GM21367 (cell line): ENCODE measurements around the gene RNF11.

Experiments used
- ATAC-seq: cut with Tn5 transposase; IDR thresholded peaks from one replicate; pipeline ENCODE4 v1.9.1; 2021; ENCODE audit not compliant: unreplicated experiment

The RNF11 gene

DNA sequence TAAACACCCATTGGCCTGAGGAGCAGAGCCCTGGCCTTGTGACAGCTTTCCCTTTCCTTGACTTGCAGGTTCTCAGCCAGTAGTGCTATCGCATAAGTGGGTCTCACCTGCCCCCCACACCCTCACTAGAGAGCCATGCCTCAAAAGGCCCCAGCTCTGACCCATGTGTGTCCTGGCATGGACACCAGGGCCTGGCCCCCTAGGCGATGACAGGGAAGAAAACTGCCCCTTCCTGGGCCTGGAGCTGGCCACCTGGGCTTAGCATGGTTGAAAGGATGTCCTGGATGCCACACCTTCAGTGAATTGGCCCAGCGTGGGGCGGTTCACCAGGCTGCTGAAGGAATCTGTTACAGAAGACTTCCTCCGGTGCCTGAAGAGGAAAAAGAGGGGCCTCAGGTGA lies 75.8 kb downstream of the RNF11 start:
- ATAC-seq, result no peak

GRCh38 chr1:51312718-51313117 lies 76.6 kb downstream of the RNF11 start:
- no peak for ATAC-seq

DNA sequence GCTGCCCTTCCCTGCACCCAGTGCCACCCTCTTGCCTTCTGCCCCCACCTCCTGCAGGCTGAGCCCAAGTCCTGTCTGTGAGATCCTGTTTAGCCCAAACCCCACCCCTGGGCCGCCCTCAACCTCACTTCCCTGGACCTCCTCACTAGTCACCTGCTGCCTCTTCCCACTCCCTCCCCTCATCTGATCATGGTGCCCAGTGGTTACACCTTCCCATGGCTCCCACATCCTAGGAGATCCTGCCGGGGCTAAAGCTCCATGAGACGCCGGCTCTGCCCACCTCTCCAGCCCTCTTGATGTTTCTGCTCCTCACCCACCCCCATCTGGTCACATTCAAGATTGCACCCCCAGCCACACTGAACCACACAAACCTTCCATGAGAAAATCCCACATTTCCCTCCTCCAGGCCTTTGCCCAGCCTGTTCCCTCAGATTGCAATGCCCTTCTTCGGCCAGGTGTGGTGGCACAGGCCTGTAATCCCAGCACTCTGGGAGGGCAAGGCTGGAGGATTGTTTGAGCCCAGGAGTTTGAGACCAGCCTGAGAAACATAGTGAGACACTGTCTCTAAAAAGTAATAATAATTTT lies 77.3 kb downstream of the RNF11 start:
- ATAC-seq, result no peak

DNA sequence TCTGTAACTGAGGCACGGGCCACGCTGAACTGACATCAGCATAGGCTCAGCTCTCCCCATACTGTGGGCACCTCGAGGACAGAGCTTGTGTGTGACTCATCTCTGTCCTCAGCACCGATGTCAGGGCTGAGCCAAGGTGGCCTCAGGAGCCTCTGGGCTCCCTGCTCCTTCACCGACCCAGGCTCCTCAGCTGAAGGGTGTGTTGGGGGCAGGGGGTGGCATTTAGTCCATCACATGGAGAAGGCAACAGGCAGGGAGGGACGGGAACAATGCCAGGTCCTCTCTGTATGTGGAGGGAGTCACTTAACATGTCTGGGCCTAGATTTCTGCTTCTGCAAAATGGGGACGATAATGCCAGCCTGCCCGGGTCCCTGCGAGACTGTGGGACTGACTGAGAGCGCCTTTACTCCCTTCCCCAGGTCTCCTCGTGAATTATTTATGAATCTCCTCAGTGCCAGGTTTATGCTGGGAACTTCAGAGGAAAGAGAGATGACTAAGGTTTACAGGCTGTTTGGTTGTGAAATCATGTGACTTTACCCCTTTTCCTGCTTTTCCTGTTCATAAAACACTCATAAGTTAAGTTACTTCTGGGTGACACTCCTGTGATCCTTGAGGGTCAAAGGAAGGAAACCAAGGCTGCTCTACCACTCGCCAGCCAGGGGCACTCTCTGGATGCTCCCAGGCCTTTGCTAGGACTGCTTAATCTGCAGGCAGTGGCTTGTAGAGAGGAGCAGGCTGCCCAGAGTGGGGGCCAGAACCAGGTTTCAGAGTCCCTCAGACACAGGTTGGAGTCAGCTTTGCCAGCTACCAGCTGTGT lies 78.1 kb downstream of the RNF11 start:
- ATAC-seq, result no peak

- no peak for ATAC-seq
Measured at GRCh38 chr1:51314974-51315373, 78.9 kb downstream of the RNF11 start.

GRCh38 chr1:51316113-51316845 lies 80.2 kb downstream of the RNF11 start:
- ATAC-seq, result no peak

DNA sequence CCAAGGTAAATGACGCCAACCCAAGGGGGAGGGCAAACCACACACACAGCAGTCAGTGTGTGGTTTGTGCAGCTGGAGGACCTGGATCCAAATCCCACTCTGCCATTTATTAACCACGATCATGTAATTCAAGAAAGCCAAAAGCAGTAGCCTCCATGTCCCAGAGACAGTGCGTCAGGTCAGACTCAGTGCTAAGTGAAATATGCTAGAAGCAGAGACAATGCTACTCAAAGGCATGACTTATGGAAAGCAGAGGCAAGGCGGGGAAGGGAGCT lies 80.7 kb downstream of the RNF11 start:
- no peak for ATAC-seq

- no peak for ATAC-seq
Measured at GRCh38 chr1:51317798-51318197, 81.7 kb downstream of the RNF11 start.

GRCh38 chr1:51320967-51321923 lies 85.2 kb downstream of the RNF11 start:
- no peak for ATAC-seq

- ATAC-seq, result no peak
Measured at GRCh38 chr1:51321924-51322280, 85.8 kb downstream of the RNF11 start.

- no peak for ATAC-seq
Measured at GRCh38 chr1:51322417-51323101, 86.5 kb downstream of the RNF11 start.
